T-helper 22 cell (primary cell): Measurements from ENCODE around the gene ADORA1.

Experiments
- DNase-seq: peaks from one replicate; pipeline ENCODE4 v3.0.0-alpha.2; 2020; ENCODE audit warnings: low read depth

ADORA1 gene

DNA sequence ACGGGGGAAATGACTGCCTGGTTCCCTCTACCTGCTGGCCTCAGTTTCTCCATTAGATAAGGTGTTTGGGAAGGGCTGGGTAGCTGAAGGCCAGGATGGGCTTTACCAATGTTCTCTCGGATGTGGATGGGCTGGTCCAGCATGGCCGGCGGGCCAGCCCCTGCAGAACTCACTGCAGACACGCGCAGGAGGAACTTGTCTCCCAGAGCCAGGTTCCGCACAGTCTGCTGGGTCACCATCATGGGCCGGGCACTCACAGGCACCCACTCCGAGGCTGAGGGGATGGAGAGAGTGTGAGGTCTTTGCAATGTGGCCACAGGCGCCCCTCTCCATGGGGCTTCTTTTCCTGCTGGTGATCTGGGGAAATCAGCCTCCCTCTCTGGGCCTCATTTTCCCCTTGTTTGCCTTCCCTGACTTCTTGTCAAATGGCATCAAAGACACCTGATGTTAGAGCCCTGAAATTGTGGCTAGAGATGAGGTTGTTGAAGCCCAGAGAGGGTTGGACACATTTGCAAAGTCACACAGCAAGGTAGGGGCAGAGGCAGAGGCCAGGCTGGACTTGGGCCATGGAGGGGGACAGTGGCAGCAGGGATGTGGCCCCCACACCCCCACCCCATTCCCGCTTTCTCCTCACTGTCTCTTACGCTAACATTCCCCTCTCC is 46.9 kb downstream of the ADORA1 start:
- DNase-seq, result no peak

DNA sequence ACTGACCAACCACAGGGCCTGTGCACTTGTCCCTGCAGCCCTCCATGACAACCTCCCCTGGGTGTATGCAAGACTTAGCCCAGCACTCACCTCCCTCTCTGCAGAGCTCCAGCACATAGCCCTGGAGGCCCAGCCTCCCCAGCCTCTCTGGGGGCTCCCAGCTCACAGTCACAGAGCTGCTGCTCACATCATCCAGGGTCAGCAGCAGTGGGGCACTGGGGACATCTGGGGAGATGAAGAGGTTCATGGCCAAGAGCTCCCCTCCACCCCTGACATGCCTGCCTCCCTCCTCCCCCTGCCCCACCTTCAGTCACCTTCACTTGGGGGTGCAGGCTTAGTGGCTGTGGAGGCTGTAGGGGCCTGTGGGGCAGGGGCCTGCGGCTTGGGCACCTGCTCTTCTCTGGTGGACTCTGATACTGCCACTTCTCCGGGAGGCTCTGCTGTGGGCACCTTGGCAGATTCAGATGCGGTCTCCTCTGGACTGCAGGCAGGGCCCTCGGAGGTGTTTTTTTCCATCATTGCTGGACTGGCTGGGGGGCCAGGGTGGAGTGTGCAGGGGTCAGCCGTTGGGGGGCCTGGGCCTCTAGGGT is 47.8 kb downstream of the ADORA1 start, which contains the start of gene MYBPH:
MYBPH (minus strand) TSS at position 590 of the 590 bp plus-strand sequence; CDS start at position 519, 71 bp downstream.
- DNase-seq, result no peak

DNA sequence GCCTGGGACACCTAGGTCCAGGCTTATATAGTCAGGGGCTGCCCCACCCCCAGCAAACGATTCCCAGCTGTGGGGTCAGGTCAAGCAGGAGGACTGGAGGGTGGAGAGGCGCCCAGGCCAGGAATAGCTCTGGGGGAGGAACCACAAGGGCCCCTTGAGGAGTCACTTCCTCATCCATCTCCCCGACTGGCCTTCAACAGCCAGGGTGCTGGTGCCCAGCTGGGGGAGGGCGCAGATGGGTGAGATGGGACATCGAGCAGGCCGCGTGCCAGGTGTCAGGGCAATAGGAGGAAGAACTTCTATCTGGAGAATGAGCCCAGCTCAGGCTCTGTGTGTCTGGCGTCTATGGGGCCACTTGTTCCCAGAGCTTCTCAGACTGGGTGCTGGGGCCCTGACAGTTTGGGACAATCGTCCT is 48.3 kb downstream of the ADORA1 start:
- no peak for DNase-seq

DNA sequence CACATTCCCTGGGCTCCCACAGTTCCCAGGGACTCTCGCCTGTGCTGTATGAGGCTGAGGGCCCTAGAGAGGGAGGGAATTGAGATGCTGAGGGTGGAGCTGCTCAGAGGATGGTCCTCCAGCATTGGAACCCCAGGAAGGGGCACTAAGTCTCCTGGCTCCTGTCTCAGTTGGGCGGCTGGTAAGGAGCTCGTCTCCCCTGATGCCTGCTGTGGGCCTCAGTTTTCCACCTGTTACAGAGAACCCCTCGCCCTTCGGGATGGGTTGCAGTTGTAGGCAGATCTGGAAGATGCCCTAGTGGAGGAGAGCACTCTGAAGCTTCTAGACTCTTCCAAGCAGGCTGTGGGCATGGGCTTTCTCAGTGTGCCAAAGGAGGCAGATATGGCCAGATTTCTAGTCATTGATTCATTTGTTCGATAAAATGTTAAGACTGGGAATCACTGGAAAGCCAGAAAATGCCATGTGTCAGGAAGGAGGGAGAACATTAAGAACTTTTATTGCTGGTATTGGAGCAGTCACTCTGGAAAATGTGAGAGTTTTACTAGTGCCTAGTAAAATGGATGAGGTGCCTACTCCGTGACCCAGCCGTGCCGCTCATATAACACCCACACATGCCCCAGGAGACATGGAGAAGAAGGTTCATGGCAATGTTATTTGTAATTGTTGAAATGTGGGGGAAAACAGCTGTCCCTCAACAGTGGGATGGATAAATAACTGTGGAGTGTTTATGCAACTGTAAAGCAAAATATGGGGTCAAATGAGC is 48.9 kb downstream of the ADORA1 start:
- no peak for DNase-seq

DNA sequence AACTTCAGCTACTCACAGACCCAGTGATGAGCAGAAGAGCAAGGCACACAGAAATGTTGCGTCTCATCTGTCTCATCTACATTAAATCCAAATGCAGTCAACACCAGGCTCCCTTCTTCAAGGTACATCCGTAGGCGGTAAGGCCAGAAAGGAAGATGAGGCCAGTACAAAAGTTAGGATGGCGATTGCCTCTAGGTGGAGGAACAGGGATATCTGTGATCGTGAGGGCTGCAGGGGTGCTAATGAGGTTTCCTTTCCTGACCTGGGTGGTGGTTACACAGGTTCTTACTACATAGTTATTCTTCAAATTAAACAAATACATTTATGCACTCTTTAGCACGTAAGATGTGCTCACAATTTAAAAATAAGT is 49.5 kb downstream of the ADORA1 start:
- no peak for DNase-seq

DNA sequence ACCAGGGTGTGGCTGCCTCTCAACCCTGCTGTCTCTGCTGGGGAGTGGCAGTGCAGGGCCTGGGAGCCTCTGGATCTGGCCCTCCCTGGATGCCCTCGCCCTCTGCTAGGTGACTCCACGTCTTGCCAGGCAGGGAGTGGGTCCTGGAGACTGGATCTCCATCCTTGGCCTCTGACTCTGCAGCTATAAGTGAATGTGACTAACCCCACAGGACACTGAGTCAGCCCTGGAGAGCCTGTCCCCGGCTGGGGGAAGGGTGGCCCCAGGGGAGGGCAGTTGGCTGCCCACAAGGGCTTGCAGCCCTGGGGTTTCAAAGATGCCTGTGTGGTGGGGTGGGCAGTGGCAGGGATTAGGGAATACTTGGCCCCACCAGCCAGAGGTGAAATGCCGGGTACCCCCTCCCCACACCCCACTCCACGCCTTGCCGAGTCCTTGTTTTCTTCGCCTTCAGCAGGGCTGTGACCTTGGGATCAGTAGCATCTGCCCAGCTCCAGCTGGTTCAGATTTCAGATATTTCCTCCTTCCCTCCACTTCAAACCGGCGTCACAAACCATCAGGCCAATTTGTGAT is 50.0 kb downstream of the ADORA1 start:
- DNase-seq, result no peak

DNA sequence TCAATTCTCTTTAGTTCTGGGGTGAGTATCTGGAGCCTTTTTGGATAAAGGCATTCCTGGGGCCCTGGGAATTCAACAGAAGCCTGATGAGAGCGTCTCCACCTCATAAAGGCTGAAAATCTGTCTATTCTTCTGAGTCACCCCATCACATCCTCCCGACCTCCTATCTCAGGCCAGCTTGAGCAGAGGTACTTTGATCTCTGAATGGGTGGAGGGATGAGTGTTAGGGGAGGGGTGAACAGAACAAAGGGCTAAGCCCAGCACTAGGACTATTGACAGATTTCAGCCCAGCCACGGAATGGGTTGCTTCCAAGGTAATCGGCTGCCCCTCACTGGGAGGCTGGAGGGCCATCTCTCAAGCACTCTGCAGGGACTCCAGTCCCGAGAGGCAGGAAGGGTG is 50.6 kb downstream of the ADORA1 start:
- no peak for DNase-seq

DNA sequence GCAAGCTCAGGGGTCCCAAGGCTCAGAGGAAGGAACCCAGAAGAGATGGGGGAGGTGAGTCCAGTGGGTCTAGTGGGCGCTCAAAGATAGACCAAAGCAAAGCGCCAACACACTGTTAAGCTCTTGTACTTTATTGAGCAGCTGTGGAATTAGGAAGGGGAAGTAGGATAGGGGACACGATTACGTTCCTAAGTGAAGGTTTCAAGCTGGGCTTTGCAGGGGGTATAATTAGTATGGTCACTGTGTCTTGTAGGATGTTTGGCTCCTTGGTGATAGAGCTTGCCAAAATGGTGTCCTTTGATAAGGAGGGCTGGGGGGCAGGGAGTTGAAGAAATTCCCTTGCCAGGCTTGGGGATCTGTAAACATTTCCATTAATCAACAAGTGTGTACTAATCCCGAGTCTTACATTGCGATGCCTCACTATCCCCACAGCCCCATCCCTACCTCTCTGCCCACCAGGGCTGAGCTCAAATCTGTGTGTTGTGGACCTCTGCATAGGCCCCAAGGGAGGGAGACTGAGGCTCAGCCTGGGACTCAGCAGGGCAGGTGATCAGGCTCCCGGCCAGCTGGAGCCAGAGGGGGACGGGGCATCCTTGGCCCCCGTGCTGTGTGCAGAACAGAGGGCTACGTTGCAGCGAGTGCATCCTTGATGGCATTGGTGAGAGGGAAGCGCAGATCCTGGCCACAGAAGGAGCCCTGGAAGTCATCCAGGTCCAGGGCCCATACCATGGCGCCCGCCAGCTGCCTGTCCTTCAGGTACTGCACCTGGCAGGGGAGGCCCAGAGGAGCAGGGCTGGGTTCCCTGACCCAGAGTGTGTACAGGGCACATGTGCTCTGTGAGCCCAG is 51.5 kb downstream of the ADORA1 start:
- DNase-seq, result no peak

DNA sequence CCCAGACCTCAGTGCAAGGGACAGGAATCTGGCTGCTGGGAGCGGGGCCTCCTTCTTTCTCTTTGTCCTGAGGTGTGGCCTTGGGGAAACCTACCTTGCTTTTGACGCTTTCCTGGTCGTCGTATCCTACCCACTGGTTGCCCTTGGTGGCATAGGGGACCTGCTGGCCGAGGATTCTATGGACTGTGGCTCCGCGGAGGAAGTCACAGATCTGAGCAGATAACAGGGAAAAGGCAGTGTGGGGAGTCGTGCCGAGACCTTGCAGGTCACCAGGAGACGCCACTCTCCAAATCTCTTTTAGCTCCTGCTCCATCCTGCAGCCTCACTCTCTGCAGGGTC is 52.1 kb downstream of the ADORA1 start:
- DNase-seq, result no peak

DNA sequence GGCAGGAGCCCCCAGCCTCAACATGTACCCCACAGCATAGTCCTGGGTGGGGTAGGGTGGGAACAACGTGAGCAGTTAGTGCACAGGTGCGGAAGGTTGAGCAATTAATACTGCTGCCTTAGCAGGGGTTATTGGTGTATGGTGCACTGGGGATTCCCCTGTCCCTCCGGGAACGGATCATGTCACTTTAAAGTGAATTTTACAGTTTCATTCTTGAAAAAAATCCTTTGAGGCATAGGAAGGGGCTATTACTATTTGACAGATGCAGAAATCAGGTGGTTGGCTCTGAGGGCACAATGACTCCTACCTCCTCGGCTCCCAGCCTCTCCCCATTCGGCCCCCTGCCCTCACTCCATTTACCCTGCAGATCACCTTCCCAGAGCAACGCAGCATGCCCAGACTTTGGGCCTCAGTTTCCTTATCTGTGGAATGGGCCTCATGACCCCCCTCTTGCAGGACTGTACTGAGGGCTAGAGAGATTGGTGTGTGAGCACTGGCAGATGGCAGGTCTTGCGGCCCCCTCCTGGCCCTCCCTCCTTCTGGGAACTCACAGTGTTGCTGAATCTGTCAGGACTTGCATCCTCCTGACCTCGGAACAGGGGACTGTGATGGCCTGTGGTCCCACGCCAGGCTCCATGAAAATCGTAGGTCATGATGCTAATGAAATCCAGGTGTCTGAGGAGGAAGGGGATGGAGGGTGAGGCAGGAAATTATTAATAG is 53.2 kb downstream of the ADORA1 start:
- DNase-seq, result no peak

DNA sequence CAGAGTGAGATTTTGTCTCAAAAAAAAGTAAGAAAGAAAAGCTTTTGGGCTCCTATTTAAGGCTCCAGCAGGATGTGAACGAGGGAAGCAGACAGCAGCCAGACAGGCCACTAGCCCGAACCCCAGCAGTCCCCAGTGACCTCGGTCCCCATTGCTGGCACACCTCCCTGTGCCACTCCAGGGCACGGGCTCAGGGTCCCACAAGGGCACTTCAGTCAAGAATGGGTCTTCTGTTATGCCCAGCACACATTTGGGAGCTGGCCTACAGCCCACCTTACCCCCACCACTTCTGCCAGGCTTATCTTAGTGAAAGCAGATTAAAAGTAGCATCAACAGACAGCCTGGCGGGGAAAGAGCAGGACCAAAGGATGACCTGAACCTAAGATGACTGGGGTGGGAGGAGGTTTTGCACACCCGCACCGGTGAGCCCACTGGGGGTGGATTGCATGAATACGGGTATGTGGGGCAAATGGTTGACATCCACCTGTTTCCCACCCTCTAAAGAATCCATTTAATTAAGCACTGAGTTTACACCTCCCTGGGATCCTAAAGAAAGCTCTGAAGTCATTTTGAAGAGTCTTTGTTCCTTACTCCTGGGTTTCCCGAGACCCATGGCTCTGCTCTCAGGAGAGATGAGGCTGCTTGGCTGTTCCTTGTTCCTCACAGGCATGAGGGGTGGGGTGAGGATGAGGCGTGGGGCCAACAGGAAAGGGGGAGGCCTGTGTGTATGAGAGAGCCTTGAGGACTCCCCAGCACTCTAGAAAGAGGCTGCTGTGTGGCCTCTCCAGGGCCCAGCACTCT is 54.3 kb downstream of the ADORA1 start:
- DNase-seq, result no peak

DNA sequence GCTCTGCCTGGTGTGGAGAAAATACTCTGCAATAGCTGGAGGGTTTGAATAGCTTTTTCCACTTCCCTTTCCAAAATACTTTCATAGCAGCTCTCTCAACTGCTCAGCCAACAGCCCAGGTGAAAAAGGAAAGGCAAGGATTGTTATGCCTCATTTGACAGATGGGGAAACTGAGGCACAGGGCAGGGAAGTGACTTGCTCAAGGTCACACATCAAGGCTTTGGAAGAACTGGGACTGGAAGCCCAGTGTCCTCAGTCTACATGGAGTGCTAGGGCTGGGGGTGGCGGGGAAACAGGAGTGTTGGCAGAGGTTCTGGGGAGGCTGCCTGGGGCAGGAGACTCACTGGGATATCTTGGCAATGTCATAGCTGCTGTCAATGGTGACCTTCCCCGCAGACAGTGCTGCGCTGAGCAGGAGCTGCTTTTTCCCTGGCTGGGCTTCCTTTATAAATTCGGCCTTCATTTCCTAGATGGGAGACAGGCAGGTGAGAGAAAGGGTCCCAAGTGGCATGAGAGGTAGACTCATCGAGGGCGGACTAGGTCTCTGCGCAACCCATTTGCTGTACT is 54.9 kb downstream of the ADORA1 start:
- DNase-seq, result no peak

DNA sequence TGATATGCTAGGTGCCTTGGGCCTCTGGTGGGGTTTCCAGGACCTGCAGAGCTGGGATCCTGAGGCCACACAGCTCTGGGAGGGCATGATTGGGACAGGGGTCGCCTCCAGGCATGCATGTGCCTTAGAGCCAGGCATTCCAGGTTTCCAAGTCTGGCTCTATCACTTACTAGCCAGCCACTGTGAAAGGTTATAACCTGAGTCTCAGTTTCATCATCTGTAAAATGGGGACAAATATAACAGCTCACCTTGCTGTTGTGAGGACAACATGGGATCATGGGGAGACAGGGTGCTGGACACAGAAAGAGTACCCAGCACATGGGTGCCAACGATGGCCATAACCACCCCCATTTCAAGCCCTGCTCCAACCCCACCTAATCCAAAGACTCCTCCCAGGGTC is 56.3 kb downstream of the ADORA1 start:
- no peak for DNase-seq

DNA sequence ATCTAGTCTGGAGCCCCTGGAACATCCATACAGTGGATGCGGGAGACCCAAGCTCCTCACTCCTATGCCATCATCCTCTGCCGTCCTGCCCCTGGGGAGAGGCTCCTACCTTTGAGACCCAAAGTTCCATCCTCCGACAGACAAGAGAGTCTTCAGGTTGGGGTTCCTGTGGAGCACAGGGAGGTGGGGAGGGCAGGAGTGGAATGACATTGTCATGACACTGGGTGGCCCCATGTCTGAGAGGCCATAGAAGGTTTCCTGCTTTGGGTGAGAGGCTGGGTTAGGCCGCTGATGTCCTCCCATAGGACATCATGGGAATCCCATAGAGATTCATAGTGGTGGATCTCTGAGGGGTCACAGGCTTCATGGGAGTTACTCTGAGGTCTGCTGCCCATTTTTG is 56.9 kb downstream of the ADORA1 start:
- DNase-seq, result no peak

DNA sequence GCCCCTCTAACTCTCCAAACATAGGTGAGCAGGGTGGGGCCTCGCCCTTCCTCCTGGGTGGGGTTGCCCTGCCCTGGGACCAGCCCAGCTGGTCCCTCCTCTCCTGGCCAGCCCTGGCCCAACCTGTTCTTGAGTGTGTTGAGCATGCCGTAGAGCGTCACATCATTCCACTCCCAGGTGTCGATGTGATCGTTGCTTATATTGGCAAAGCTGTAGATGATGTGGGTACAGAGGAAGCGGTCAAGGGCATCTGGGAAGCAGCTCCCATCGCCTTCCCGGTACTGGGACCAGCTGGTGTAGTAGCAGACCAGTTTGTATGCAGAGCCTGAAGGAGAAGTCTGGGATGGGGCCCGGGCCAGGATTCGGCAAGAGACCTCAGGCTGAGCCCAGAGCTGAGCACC is 57.5 kb downstream of the ADORA1 start:
- no peak for DNase-seq

DNA sequence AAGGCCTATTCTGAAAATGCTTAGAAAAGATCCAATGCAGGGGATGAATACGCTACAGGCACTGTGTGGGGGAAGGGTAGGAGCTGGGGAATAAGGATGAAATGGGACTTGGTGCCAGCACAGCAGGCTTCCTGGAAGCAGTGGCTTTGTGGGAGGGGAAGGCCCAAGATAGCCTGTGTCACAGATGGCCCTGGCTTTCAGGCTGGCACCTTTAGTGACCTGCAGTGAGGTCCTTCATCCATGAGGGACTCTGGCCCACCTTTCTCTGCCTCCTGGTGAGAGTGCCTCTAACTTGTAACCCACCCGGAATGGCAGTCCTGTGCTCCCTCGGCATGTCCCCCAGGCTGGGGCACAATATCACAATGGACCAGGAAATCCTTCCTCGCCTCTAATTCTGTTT is 58.1 kb downstream of the ADORA1 start:
- no peak for DNase-seq

DNA sequence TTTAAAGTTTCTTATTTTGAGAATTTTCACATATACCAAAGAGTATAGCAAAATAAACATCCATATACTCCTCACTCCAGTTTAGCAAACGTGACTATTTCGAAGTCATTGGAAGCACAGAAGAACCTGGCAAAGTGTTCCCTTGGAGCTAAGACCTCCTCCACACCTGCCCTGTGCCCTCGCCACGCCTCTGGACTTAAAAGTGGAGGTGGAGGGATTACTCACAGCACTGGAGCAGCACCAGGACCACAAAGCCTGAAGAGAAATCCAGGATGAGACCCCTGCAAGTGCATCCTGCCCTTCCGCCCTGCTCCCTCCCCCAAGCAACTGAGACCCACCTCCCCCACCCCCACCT is 58.5 kb downstream of the ADORA1 start:
- no peak for DNase-seq

DNA sequence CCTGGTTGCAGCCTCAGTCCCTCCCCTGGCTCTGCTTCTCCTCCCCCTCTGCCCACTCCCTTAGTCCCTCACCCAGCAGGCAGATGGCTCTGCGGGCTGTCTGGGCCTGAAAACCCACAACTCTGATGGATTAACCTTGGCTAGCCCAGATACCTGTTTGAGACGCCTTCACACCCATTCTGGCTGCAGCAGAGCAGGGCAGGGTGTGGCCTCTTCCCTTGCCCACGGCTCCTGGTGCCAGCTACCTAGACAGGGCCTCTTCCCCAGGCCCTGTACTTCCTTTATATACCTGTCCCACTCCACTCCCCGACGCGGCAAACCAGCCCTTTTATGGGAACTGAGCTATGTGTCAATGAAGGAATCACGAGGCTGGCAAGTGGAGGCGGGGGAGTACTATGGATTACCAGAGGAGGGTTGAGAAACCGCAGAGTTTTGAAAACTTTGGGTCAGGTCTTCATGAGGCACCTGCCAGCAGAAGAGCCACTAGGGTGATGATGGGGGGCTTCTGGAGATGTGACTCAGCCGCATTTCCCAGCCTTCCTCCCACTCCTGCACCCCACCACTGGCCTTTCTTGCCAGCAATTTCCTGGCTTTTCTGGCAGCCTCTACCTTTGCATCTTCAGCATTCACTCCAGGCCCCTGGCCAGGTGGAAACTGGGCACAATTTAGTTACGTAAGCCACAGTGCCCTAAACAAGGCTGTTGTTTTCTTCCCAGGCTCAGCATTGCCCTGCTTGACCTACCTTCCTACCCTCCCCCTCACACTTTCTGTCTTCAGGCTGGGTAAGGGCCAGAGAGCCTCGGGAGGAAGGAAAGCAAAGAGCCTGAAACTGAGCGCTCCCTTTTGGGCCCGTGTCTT is 59.1 kb downstream of the ADORA1 start, which contains the start of gene CHI3L1:
CHI3L1 (minus strand) TSS at position 259 of the 858 bp plus-strand sequence; CDS start at position 178, 81 bp downstream.
- DNase-seq, result no peak

DNA sequence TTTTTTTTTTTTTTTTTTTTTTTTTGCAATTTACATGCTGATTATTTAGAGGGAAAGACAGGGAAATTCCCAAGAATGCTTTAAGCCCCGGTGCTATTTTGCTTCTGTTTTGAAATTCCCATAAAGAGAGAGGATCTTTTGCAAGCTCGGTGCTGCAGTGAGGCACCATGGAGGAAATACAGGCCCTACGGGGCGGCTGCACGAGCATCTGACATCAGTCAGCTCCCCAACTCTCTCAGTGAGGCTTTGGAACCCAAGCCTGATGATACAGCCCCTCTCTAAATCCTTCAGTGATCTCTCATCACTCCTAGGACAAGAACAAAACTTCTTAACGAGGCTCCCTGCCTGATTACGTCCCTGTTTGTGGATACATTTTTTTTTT is 59.8 kb downstream of the ADORA1 start:
- DNase-seq, result no peak
